ENCODE results near the gene DNAH17.
A peak's percentile ranks its signal among the peaks of the same experiment; 100 is the strongest.

Gene DNAH17

GRCh38 chr17:78526231-78527025 is 50.8 kb downstream of the DNAH17 start:
- Histone ChIP-seq H3K27ac (ENCODE audit: extremely low read depth, low read depth, low read length) (no peak overlapping the region), H3K36me3 (ENCODE audit: control insufficient read depth in 2 of 2, insufficient read depth in 1 of 2, low read length in 2 of 2) (no peaks in the 10 kb centered on the region), H3K9me3 (ENCODE audit: control insufficient read depth, insufficient read depth, low read depth, low read length) (no peaks in the 10 kb centered on the region), H3K4me3 (ENCODE audit: low read depth, low read length) (no peak overlapping the region), H3K4me1 (ENCODE audit: control insufficient read depth, insufficient read depth, low read length) (no peaks in the 10 kb centered on the region)
- ChIA-PET POLR2A (no interaction called here), CTCF (interaction anchor here (1.2 kb wide), 1 partner anchor 78 kb away, joined by 3 read pairs; no protein-coding TSS in a partner anchor)
- TF ChIP-seq SCRT2 (tag by site-specific recombination; IDR thresholded peaks at IDR 0.05) (no peak), ZNF184 (tag by site-specific recombination; IDR thresholded peaks at IDR 0.05) (no peak), ZBTB48 (tag by site-specific recombination; IDR thresholded peaks at IDR 0.05) (peak; percentile 66)

- no peaks in the 10 kb centered on the region for H3K4me1 ChIP-seq (ENCODE audit: control insufficient read depth, insufficient read depth, low read length)
- no peak overlapping the region for H3K27ac ChIP-seq (ENCODE audit: extremely low read depth, low read depth, low read length)
- no peak for TF ChIP-seq EGR2 (tag by site-specific recombination; IDR thresholded peaks at IDR 0.05; ENCODE audit: low read depth)
- TF ChIP-seq BCL11A (tag by site-specific recombination; IDR thresholded peaks at IDR 0.05; ENCODE audit: low read depth), result no peak
- 0 out of 2 replicates have a peak, but pooled peaks have one; percentile 19 for TF ChIP-seq ZBTB10 (tag by site-specific recombination; IDR thresholded peaks at IDR 0.05)
- no peak for TF ChIP-seq BCL6B (tag by site-specific recombination; IDR thresholded peaks at IDR 0.05)
- ChIA-PET POLR2A (interaction anchor here (0.6 kb wide), 1 partner anchor 82 kb away, joined by 3 read pairs; no protein-coding TSS in a partner anchor), CTCF (interaction anchor here (0.8 to 1.2 kb wide), 2 partner anchors 27 to 79 kb away, joined by 3 read pairs; no protein-coding TSS in a partner anchor)
- H3K9me3 ChIP-seq (ENCODE audit: control insufficient read depth, insufficient read depth, low read depth, low read length), result no peaks in the 10 kb centered on the region
- H3K4me3 ChIP-seq (ENCODE audit: low read depth, low read length), result no peak overlapping the region
- no peaks in the 10 kb centered on the region for H3K36me3 ChIP-seq (ENCODE audit: control insufficient read depth in 2 of 2, insufficient read depth in 1 of 2, low read length in 2 of 2)
These were observed 51.6 kb downstream of the DNAH17 start for GRCh38 chr17:78525511-78526160.

- no peaks in the 10 kb centered on the region for H3K4me1 ChIP-seq (ENCODE audit: control insufficient read depth, insufficient read depth, low read length)
- no peaks in the 10 kb centered on the region for H3K9me3 ChIP-seq (ENCODE audit: control insufficient read depth, insufficient read depth, low read depth, low read length)
- ChIA-PET POLR2A (interaction anchor here (0.6 kb wide), 1 partner anchor 82 kb away, joined by 3 read pairs; no protein-coding TSS in a partner anchor), CTCF (interaction anchor here (0.8 to 1.2 kb wide), 2 partner anchors 27 to 79 kb away, joined by 3 read pairs; no protein-coding TSS in a partner anchor)
- no peak overlapping the region for H3K4me3 ChIP-seq (ENCODE audit: low read depth, low read length)
- no peaks in the 10 kb centered on the region for H3K36me3 ChIP-seq (ENCODE audit: control insufficient read depth in 2 of 2, insufficient read depth in 1 of 2, low read length in 2 of 2)
- no peak overlapping the region for H3K27ac ChIP-seq (ENCODE audit: extremely low read depth, low read depth, low read length)
- TF ChIP-seq SP2 (tag by site-specific recombination; IDR thresholded peaks at IDR 0.05) (0 out of 2 replicates have a peak, but pooled peaks have one; percentile 7), ELK4 (IDR thresholded peaks at IDR 0.05; ENCODE audit: borderline replicate concordance, low read depth, low read length) (no peak), ZNF341 (tag by site-specific recombination; IDR thresholded peaks at IDR 0.05; ENCODE audit: low read depth) (no peak), ZFHX2 (tag by site-specific recombination; conservative IDR thresholded peaks at IDR 0.05) (peak; percentile 38; the same call in 1 of the 2 replicates), ZNF391 (tag by site-specific recombination; IDR thresholded peaks at IDR 0.05; ENCODE audit: borderline replicate concordance, low read depth) (no peak)
These were observed 52.2 kb downstream of the DNAH17 start for GRCh38 chr17:78524870-78525510.

All from HEK293 (cell line).